ENCODE results near the gene CTNNBIP1. TPM values are rescaled to one million over a fixed set of nuclear protein-coding genes. Genes with fewer than 3 reads are reported as not detected.

Gene CTNNBIP1
- total RNA-seq, 6 experiments from 2014 or later: 19.7 to 25.5 (median 21.4) TPM

- no peak overlapping the region for H3K27ac Mint-ChIP-seq
- DNase-seq: no peak
- peaks cover 3% of the 10 kb centered on the region; the same call in 1 of the 2 replicates for H3K4me1 Mint-ChIP-seq (ENCODE audit: low read depth)
- no peak for TF ChIP-seq CTCF (IDR thresholded peaks at IDR 0.05)
- H3K4me3 Mint-ChIP-seq: no peak overlapping the region
- no peaks in the 10 kb centered on the region for H3K9me3 Mint-ChIP-seq
- no peaks in the 10 kb centered on the region; the same call in 1 of the 2 replicates for H3K27me3 Mint-ChIP-seq (ENCODE audit: insufficient read depth)
- H3K36me3 Mint-ChIP-seq (ENCODE audit: low read depth): peaks cover 10% of the 10 kb centered on the region
Observed at GRCh38 chr1:9860887-9861286, 49.2 kb downstream of the CTNNBIP1 start.

GRCh38 chr1:9859281-9860014 lies 50.6 kb downstream of the CTNNBIP1 start:
- DNase-seq: no peak
- H3K9me3 Mint-ChIP-seq: no peaks in the 10 kb centered on the region
- H3K36me3 Mint-ChIP-seq (ENCODE audit: low read depth): peaks cover 12% of the 10 kb centered on the region
- H3K27ac Mint-ChIP-seq: no peak overlapping the region
- H3K4me3 Mint-ChIP-seq: no peak overlapping the region
- no peak for TF ChIP-seq CTCF (IDR thresholded peaks at IDR 0.05)
- H3K27me3 Mint-ChIP-seq (ENCODE audit: insufficient read depth): no peaks in the 10 kb centered on the region
- no peaks in the 10 kb centered on the region for H3K4me1 Mint-ChIP-seq (ENCODE audit: low read depth)

GRCh38 chr1:9858293-9859035 lies 51.6 kb downstream of the CTNNBIP1 start:
- no peaks in the 10 kb centered on the region for H3K27me3 Mint-ChIP-seq (ENCODE audit: insufficient read depth)
- peaks cover 22% of the 10 kb centered on the region for H3K36me3 Mint-ChIP-seq (ENCODE audit: low read depth)
- no peak overlapping the region for H3K27ac Mint-ChIP-seq

GRCh38 chr1:9855186-9855585 lies 54.9 kb downstream of the CTNNBIP1 start:
- Mint-ChIP-seq H3K4me1 (ENCODE audit: low read depth) (peaks cover 5% of the 10 kb centered on the region; the same call in 1 of the 2 replicates), H3K4me3 (no peak overlapping the region), H3K27me3 (ENCODE audit: insufficient read depth) (no peaks in the 10 kb centered on the region; the same call in 1 of the 2 replicates), H3K27ac (no peak overlapping the region), H3K9me3 (no peaks in the 10 kb centered on the region), H3K36me3 (ENCODE audit: low read depth) (peaks cover 24% of the 10 kb centered on the region)
- DNase-seq: no peak
- no peak for TF ChIP-seq CTCF (IDR thresholded peaks at IDR 0.05)

More at GRCh38 chr1:9858293-9859035, 51.6 kb downstream of the CTNNBIP1 start:
- H3K4me3 Mint-ChIP-seq: no peak overlapping the region
- DNase-seq: no peak
- TF ChIP-seq CTCF (IDR thresholded peaks at IDR 0.05): no peak
- no peaks in the 10 kb centered on the region for H3K4me1 Mint-ChIP-seq (ENCODE audit: low read depth)
- H3K9me3 Mint-ChIP-seq: no peaks in the 10 kb centered on the region

GRCh38 chr1:9853249-9853595 lies 56.8 kb downstream of the CTNNBIP1 start:
- Mint-ChIP-seq H3K27me3 (ENCODE audit: insufficient read depth) (no peaks in the 10 kb centered on the region; the same call in 1 of the 2 replicates), H3K27ac (no peak overlapping the region), H3K9me3 (no peaks in the 10 kb centered on the region), H3K4me1 (ENCODE audit: low read depth) (peaks cover 5% of the 10 kb centered on the region; the same call in 1 of the 2 replicates), H3K36me3 (ENCODE audit: low read depth) (peaks cover 19% of the 10 kb centered on the region), H3K4me3 (no peak overlapping the region)
- TF ChIP-seq CTCF (IDR thresholded peaks at IDR 0.05): no peak
- DNase-seq: no peak
